GM12875 (cell line): Measurements from ENCODE around the gene FAM98B.

Source experiments
- H3K4me3 ChIP-seq: one replicate; pipeline ENCODE4 v1.5.1; 2011; ENCODE audit warnings: low read depth, low read length, control low read depth
- TF ChIP-seq, protein P1 (sequence below): IDR thresholded peaks from 2 replicates; pipeline ENCODE4 v1.5.1; 2011; ENCODE audit warnings: low read depth, mild to moderate bottlenecking, control low read depth, inconsistent platforms, low read length, moderate library complexity, borderline replicate concordance; ENCODE audit not compliant: insufficient read depth

FAM98B gene

DNA sequence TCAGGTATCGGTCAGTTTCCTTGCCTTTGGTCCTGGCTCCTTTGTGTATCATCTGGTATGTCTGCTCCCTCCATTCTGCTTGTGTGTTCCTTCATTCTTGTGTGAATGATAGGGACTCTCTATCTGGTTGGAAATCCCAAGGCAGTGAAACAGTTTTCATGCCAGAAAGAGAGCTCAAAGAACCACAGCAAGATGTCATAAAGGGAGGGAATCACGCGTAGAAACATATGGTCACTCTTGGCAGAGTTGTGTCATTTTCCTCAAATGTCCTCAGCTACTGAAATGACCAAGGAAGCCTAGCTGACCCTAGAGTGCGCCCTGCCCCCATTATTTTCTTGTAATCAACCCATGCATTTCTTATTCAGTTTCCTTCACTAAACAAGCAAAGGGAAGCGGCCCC is 62.7 kb downstream of the FAM98B start:
- TF ChIP-seq, protein P1, sequence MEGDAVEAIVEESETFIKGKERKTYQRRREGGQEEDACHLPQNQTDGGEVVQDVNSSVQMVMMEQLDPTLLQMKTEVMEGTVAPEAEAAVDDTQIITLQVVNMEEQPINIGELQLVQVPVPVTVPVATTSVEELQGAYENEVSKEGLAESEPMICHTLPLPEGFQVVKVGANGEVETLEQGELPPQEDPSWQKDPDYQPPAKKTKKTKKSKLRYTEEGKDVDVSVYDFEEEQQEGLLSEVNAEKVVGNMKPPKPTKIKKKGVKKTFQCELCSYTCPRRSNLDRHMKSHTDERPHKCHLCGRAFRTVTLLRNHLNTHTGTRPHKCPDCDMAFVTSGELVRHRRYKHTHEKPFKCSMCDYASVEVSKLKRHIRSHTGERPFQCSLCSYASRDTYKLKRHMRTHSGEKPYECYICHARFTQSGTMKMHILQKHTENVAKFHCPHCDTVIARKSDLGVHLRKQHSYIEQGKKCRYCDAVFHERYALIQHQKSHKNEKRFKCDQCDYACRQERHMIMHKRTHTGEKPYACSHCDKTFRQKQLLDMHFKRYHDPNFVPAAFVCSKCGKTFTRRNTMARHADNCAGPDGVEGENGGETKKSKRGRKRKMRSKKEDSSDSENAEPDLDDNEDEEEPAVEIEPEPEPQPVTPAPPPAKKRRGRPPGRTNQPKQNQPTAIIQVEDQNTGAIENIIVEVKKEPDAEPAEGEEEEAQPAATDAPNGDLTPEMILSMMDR, result no peak
- no peak overlapping the region for H3K4me3 ChIP-seq

DNA sequence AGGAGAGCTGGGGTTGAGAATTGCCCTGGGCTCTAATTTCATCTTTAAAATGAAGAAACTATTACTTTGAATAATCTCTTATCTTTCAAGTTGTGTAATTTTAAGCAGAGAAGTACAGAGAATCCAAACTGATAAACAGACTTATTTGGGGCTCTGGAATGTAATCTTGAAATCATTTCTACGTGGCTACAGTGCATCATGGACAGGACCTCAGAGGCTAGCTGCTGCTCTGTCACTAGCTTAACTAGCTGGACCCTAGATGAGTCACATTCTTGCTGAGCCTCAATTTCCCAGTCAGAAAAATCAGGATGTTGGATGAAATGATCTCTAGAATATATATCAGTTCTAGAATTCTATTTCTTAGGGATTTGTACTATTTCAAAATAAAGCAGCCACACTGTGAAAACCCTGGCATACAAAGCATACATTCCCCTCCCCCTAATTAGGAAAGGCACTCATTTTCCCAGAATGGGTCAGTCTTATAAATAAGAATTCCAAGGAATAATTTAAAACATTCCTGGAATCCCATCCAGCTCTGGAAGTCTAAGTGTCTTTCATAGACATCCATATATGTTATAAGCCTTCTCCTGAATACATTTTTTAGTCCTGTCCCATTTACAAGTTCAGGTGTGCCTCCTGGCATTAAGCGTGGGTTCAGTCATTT is 63.5 kb downstream of the FAM98B start:
- TF ChIP-seq, protein P1, result no peak
- H3K4me3 ChIP-seq, result no peak overlapping the region

DNA sequence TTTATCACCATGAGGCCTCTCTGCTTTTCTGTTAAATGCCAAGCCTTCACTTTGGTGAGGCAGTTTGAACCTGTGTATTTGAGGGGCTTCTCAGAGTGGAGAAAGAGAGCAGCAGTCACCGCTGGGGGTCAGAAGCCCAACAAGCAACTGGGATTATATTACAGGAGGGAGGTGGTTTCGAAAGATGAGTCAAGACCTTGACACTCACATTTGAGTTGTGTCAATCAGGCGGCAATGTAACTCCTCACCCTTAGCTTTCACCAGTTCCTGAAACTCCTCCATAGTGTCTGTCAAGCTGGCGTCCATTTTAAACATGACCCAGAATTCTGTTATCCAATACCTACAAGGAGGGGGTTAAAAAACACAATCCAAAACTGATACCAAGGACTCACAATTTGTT is 64.2 kb downstream of the FAM98B start:
- H3K4me3 ChIP-seq, result no peak overlapping the region
- TF ChIP-seq, protein P1, result no peak

DNA sequence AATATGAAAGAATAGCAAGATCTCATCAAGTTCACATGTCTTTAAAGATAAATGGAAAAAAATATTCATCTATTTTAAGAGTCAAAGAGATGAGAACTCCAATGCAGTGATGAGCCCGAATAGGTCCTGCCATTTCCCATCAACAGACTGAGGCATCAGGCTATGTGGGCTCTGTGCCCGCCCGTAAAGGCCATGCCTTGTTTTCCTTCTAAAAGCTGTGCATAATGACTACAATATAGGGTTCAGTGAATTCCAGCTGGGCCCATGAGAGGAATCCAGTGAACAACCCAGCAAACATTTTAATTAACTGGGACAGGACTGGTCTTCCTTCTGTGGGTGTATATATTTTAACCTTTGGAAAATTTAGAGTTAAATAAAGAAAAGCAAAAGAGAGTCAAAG is 66.1 kb downstream of the FAM98B start:
- no peak overlapping the region for H3K4me3 ChIP-seq
- TF ChIP-seq, protein P1, result no peak

DNA sequence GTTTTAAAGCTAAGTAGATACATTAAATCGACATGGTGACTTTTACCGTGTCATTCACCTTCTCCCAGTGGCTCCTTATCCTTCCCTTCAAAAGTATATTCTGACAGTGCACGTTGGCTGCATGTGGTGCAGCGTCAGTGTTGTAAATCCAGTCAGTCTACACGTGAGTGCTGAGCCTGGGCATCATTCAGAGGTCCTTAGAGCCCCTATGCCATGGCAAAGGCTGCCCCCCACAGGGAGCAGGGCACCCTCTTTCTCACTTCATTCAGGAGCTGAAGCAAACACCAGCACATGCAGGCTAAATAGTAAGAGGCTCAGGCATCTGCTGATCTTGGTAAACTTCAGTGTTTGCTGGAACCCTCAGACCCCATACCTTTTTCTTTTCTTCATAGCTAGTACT is 67.4 kb downstream of the FAM98B start:
- H3K4me3 ChIP-seq, result no peak overlapping the region
- TF ChIP-seq, protein P1, result no peak

DNA sequence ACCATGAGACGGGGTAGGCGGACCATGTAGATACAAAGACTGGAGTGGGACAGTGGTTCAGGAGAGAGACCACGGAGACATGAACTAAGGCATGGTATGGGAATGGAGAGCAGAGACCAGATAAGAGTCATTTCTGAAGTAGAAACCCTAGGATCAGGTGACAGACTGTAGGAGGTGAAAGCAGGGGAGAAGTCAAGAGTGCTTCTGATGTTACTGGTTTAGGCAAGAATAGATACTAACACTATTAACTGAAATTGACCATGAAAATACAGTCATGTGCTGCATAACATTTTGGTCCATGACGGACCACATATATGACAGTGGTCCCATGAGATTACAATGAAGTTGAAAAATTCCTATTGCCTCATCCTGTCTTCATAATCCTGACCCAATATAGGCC is 69.0 kb downstream of the FAM98B start:
- TF ChIP-seq, protein P1, result no peak
- no peak overlapping the region for H3K4me3 ChIP-seq

DNA sequence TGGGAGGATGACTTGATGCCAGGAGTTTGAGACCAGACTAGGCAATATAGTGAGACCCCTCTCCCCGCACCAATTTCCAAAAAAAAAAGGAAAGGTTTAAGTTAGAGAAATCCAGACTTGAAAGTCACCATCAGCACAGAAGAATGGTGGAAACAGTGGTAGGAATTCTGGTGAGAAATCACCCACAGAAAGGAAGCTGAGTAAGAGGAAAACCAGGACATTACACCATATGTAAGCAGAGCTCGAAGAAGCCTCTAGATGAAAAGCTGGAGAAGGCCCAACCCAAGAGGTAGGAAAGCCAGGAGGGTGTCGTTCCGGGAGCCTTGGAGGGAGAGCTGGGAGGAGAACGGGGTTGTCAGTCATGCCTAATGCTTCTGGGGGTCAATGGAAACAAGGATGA is 70.2 kb downstream of the FAM98B start:
- TF ChIP-seq, protein P1, result no peak
- no peak overlapping the region for H3K4me3 ChIP-seq
